Progenitor cell of endocrine pancreas (in vitro differentiated cells): ENCODE results near the gene ZDHHC18. TPM values are rescaled to one million over a fixed set of nuclear protein-coding genes. Genes with fewer than 3 reads are reported as not detected.

Source experiments
- DNase-seq: peaks from one replicate; pipeline ENCODE4 v3.0.0; 2021; ENCODE audit warnings: low spot score; ENCODE audit not compliant: unreplicated experiment
- H3K27ac Mint-ChIP-seq: 2 replicates; pipeline ENCODE4 v1.8.0; 2021; ENCODE audit warnings: mild to moderate bottlenecking, moderate library complexity, mixed read lengths
- H3K27me3 Mint-ChIP-seq: 2 replicates; pipeline ENCODE4 v1.8.0; 2021; ENCODE audit warnings: mixed read lengths
- H3K36me3 Mint-ChIP-seq: 2 replicates; pipeline ENCODE4 v1.8.0; 2022; ENCODE audit warnings: mixed read lengths; ENCODE audit not compliant: insufficient read depth
- H3K4me1 Mint-ChIP-seq: 2 replicates; pipeline ENCODE4 v1.8.0; 2021; ENCODE audit warnings: low read depth, mixed read lengths
- H3K4me3 Mint-ChIP-seq: 2 replicates; pipeline ENCODE4 v1.8.0; 2021; ENCODE audit warnings: low read depth, mild to moderate bottlenecking, moderate library complexity, mixed read lengths
- H3K9me3 Mint-ChIP-seq: 2 replicates; pipeline ENCODE4 v1.8.0; 2021; ENCODE audit warnings: low read depth, mixed read lengths
- total RNA-seq: library from RNA; stranded (reverse); gene quantifications from 2 replicates; pipeline ENCODE4 v1.2.1, GENCODE V29; 2021
- TF ChIP-seq, protein P1 (sequence below): fragments of 200-600 bp; sonication (generic); IDR thresholded peaks from one replicate; pipeline ENCODE4 v1.5.0; 2021; ENCODE audit warnings: antibody characterized with exemption, mild to moderate bottlenecking; ENCODE audit not compliant: unreplicated experiment

Gene ZDHHC18
- total RNA-seq, 1 donor from 2014 or later = 26.1 TPM

DNA sequence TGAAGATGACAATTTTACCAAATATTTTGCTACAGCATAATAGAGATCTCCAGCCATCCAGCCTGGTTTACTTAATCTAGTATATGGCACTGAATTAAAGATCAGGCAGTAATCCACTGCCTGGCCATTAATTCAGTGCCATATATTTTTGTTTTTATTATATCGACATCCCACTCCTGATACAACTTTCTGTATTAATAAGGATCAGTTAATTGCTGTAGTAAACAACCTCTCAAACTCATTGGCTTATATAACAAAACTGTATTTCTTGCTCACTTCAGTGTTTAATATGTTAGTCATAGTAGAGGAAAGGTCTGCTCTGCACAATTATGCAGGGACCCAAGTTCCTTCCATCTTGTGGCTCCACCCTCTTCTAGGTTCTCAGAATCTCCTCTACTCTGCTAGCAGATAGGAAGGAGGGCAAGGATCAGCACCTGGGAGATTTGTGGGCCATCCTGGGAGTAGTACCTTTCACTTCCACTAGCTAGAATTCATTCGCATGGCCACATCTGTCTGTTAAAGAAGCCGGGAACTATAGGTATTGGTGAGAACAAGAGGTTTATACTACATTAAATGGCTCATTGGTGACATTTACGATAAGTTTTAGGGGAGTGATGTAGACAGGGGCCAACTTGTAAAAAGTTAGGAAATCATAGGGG is 3.6 kb upstream of the ZDHHC18 start:
- DNase-seq = no peak
- Mint-ChIP-seq H3K9me3 (no peaks in the 10 kb centered on the region), H3K27ac (no peak overlapping the region), H3K36me3 (no peaks in the 10 kb centered on the region), H3K27me3 (no peaks in the 10 kb centered on the region), H3K4me1 (peaks cover 20% of the 10 kb centered on the region), H3K4me3 (no peak overlapping the region)
- TF ChIP-seq, protein P1, sequence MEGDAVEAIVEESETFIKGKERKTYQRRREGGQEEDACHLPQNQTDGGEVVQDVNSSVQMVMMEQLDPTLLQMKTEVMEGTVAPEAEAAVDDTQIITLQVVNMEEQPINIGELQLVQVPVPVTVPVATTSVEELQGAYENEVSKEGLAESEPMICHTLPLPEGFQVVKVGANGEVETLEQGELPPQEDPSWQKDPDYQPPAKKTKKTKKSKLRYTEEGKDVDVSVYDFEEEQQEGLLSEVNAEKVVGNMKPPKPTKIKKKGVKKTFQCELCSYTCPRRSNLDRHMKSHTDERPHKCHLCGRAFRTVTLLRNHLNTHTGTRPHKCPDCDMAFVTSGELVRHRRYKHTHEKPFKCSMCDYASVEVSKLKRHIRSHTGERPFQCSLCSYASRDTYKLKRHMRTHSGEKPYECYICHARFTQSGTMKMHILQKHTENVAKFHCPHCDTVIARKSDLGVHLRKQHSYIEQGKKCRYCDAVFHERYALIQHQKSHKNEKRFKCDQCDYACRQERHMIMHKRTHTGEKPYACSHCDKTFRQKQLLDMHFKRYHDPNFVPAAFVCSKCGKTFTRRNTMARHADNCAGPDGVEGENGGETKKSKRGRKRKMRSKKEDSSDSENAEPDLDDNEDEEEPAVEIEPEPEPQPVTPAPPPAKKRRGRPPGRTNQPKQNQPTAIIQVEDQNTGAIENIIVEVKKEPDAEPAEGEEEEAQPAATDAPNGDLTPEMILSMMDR = no peak

DNA sequence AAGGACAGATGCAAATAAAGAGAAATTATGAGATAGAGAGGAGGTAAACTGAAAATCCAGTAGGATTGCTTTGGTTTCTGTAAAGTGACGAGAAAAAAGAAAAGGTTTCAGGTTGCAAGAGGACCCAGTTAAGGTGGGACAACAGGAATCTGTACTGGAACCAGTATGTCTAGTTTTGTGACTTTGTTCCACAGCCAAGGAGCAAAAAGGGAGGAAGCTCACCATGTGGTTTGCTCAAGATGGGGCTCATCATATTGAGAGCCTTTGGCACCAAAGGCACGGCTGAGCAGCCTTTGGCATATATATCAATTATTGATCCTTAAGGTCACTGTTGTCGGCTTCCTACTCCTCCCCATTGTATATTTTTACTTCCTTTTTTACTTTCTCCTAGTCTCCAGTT is 1.8 kb upstream of the ZDHHC18 start:
- Mint-ChIP-seq H3K27me3 (no peaks in the 10 kb centered on the region), H3K4me3 (peak overlapping the region; percentile 92), H3K36me3 (no peaks in the 10 kb centered on the region), H3K9me3 (no peaks in the 10 kb centered on the region), H3K27ac (peak overlapping the region; percentile 62), H3K4me1 (peaks cover 28% of the 10 kb centered on the region)
- TF ChIP-seq, protein P1 = no peak
- no peak for DNase-seq

DNA sequence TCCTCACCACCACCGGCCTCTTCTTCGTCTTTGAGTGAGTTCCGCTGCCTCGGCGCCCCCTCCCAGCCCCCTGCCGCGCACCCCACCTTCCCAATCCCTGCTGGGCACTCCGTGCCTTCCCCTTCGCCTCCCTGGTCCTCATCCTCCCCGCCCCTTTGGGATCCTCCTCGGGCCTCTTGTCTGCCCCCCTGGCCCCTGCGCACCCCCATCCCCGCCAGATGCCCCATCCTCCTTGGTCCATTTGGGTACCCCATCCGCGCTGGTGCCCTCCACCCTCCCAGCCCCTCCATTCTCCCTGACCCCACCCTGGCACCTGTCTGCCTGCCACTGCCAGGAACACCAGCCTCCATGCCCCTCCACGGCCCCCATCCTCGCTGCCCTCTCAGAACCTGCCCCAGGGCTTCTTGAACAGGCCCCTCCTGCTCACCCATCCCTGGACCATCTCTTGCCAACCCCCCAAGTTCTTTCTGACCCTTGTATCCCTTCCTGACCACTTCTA is 667 bp downstream of the ZDHHC18 start:
- no peaks in the 10 kb centered on the region for H3K9me3 Mint-ChIP-seq
- peak overlapping the region; percentile 76 for H3K4me3 Mint-ChIP-seq
- DNase-seq = no peak
- H3K27me3 Mint-ChIP-seq = no peaks in the 10 kb centered on the region
- TF ChIP-seq, protein P1 = no peak
- no peaks in the 10 kb centered on the region for H3K36me3 Mint-ChIP-seq
- peaks cover 39% of the 10 kb centered on the region for H3K4me1 Mint-ChIP-seq
- no peak overlapping the region for H3K27ac Mint-ChIP-seq

DNA sequence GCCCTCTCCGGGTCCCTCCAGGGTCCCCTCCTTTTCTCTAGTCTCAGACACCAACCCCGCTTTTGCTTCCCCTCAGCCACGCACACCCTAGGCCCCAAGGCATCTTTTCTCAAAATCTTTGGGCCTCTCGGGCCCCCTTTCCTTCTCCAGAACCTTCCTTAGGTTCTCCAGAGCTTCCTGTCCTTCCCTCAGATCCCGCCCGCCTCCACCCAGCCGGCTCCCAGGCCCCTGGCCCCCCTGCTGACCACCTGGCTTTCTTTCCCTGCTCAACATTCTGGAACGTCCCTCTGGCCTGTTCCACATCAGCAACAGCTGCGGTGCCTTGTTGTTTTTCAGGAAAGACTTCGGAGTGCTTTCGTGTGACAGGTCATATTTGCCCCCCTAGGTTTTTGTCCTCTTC is 1.2 kb downstream of the ZDHHC18 start:
- TF ChIP-seq, protein P1 = no peak
- Mint-ChIP-seq H3K27ac (peak overlapping the region; percentile 75), H3K36me3 (peaks cover 3% of the 10 kb centered on the region), H3K9me3 (no peaks in the 10 kb centered on the region), H3K27me3 (no peaks in the 10 kb centered on the region), H3K4me1 (peaks cover 39% of the 10 kb centered on the region), H3K4me3 (peak overlapping the region; percentile 76)
- no peak for DNase-seq

DNA sequence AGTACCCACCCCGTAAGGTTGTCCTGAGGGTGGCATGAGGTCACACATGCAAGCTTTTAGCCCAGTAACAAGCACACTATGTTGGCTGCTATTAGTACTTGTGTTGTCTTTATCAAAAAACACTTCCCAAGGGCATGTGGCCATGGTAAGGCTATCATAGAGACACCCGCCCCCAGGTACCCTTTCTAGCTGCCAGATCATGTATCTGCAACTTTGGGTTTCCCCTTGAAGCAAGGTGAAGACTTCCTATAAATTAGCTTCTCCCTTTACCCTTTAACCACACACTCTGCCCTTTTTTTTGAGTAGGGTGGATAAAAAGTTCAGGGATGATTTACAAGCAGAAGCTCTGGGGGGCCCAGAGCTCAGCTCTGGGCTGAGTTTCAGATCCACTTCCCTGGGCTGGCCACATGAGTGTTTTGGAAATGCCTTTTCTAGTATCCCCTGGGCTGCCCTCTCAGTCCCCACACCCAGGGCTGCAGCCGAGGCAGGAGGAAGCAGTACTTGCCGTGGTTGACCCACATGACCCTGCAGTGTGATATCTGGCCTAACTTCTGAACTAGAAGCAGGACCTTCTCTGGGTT is 2.0 kb downstream of the ZDHHC18 start:
- DNase-seq = no peak
- Mint-ChIP-seq H3K27ac (no peak overlapping the region), H3K4me3 (peak overlapping the region; percentile 76), H3K9me3 (no peaks in the 10 kb centered on the region), H3K36me3 (peaks cover 5% of the 10 kb centered on the region), H3K27me3 (no peaks in the 10 kb centered on the region), H3K4me1 (peaks cover 39% of the 10 kb centered on the region)
- TF ChIP-seq, protein P1 = no peak
